GM23338 (cell line): ENCODE results near the gene NLRP14. TPM values are rescaled to one million over a fixed set of nuclear protein-coding genes. Genes with fewer than 3 reads are reported as not detected.

Experiments
- ATAC-seq: fragments of 200-7000 bp; cut with Tn5 transposase; 3 replicates; pipeline ENCODE4 v1.9.1; 2020
- DNase-seq: peaks from one replicate; pipeline ENCODE4 v3.0.0-alpha.2; 2015; ENCODE audit warnings: low spot score
- H2AFZ ChIP-seq: fragments of 200-600 bp; sonication (generic); 2 replicates; pipeline ENCODE4 v1.8.0; 2016; ENCODE audit warnings: antibody characterized with exemption, mild to moderate bottlenecking, moderate library complexity
- H3F3A ChIP-seq: fragments of 200-600 bp; sonication (generic); replicated peaks from 2 replicates; pipeline ENCODE4 v1.8.0; 2017; ENCODE audit warnings: antibody characterized with exemption, mixed run types, low read depth
- H3K27ac ChIP-seq: fragments of 200-600 bp; sonication (generic); 2 replicates; pipeline ENCODE4 v1.6.1; 2016; ENCODE audit warnings: low read depth
- H3K27me3 ChIP-seq: fragments of 200-600 bp; sonication (generic); 2 replicates; pipeline ENCODE4 v1.8.0; 2016; ENCODE audit warnings: mild to moderate bottlenecking, mixed run types, moderate library complexity; ENCODE audit not compliant: insufficient read depth
- H3K36me3 ChIP-seq: fragments of 200-600 bp; sonication (generic); 2 replicates; pipeline ENCODE4 v1.8.0; 2016; ENCODE audit warnings: mild to moderate bottlenecking; ENCODE audit not compliant: insufficient read depth
- H3K4me1 ChIP-seq: fragments of 200-600 bp; sonication (generic); 2 replicates; pipeline ENCODE4 v1.8.0; 2016; ENCODE audit warnings: mild to moderate bottlenecking, moderate library complexity; ENCODE audit not compliant: insufficient read depth
- H3K4me2 ChIP-seq: fragments of 200-600 bp; sonication (generic); 2 replicates; pipeline ENCODE4 v1.7.1; 2017; ENCODE audit warnings: mixed run types
- H3K4me3 ChIP-seq: fragments of 200-600 bp; sonication (generic); 2 replicates; pipeline ENCODE4 v1.6.1; 2016; ENCODE audit warnings: mixed run types
- H3K79me2 ChIP-seq: fragments of 200-600 bp; sonication (generic); replicated peaks from 2 replicates; pipeline ENCODE4 v1.8.0; 2017; ENCODE audit warnings: mild to moderate bottlenecking; ENCODE audit not compliant: insufficient read depth
- H3K9me2 ChIP-seq: fragments of 200-600 bp; sonication (generic); 2 replicates; pipeline ENCODE4 v1.8.0; 2017; ENCODE audit not compliant: insufficient read depth
- H4K20me1 ChIP-seq: fragments of 200-600 bp; sonication (generic); replicated peaks from 2 replicates; pipeline ENCODE4 v1.8.0; 2017; ENCODE audit warnings: mild to moderate bottlenecking; ENCODE audit not compliant: insufficient read depth
- H3K27ac Mint-ChIP-seq: 2 replicates; pipeline ENCODE4 v1.8.0; 2020; ENCODE audit warnings: inconsistent platforms, mild to moderate bottlenecking, moderate library complexity, mixed read lengths
- H3K27me3 Mint-ChIP-seq: 3 replicates; pipeline ENCODE4 v1.8.0; 2022; ENCODE audit warnings: low read depth, mild to moderate bottlenecking, moderate library complexity, mixed read lengths, inconsistent platforms; ENCODE audit not compliant: insufficient read depth, poor library complexity
- H3K36me3 Mint-ChIP-seq: 3 replicates; pipeline ENCODE4 v1.8.0; 2021; ENCODE audit warnings: low read depth, mild to moderate bottlenecking, inconsistent platforms, moderate library complexity, mixed read lengths
- H3K4me1 Mint-ChIP-seq: 3 replicates; pipeline ENCODE4 v1.8.0; 2020; ENCODE audit warnings: mild to moderate bottlenecking, inconsistent platforms, mixed read lengths
- H3K4me3 Mint-ChIP-seq: 3 replicates; pipeline ENCODE4 v1.8.0; 2021; ENCODE audit warnings: moderate library complexity, mild to moderate bottlenecking, inconsistent platforms, mixed read lengths
- H3K9me3 Mint-ChIP-seq: 3 replicates; pipeline ENCODE4 v1.8.0; 2020; ENCODE audit warnings: moderate library complexity, mild to moderate bottlenecking, inconsistent platforms, mixed read lengths
- CREB1 ChIP-seq: fragments of 250-450 bp; sonication (Bioruptor Pico); IDR thresholded peaks from 2 replicates; pipeline ENCODE4 v1.5.0; 2020; ENCODE audit warnings: low read depth, mild to moderate bottlenecking, moderate library complexity
- CTCF ChIP-seq, 2 experiments: fragments of 200-600 bp in 1 of 2; sonication (generic) in 1 of 2; conservative IDR thresholded peaks; 2 replicates each; pipeline versions ENCODE4 v1.5.1 to v1.6.1; 2016 to 2017; ENCODE audit warnings: antibody characterized with exemption in 2 of 2, low read depth in 2 of 2, mild to moderate bottlenecking in 2 of 2, moderate library complexity in 1 of 2
- ETS1 ChIP-seq: IDR thresholded peaks from 2 replicates; pipeline ENCODE4 v1.6.1; 2016; ENCODE audit warnings: antibody characterized with exemption
- EZH2 ChIP-seq: fragments of 200-600 bp; sonication (generic); IDR thresholded peaks from one replicate; pipeline ENCODE4 v1.8.0; 2017; ENCODE audit warnings: antibody characterized with exemption, mild to moderate bottlenecking, low read depth; ENCODE audit not compliant: unreplicated experiment
- EZH2phosphoT487 ChIP-seq: fragments of 200-600 bp; sonication (generic); IDR thresholded peaks from one replicate; pipeline ENCODE4 v1.8.1; 2018; ENCODE audit warnings: antibody characterized with exemption; ENCODE audit not compliant: unreplicated experiment
- JUNB ChIP-seq: IDR thresholded peaks from one replicate; pipeline ENCODE4 v1.6.1; 2016; ENCODE audit warnings: antibody characterized with exemption; ENCODE audit not compliant: unreplicated experiment
- NANOG ChIP-seq: IDR thresholded peaks from 2 replicates; pipeline ENCODE4 v1.6.1; 2016; ENCODE audit warnings: antibody characterized with exemption, borderline replicate concordance
- POLR2AphosphoS5 ChIP-seq: IDR thresholded peaks from 2 replicates; pipeline ENCODE4 v1.6.1; 2016; ENCODE audit warnings: antibody characterized with exemption, low read depth
- REST ChIP-seq: IDR thresholded peaks from one replicate; pipeline ENCODE4 v1.6.1; 2018; ENCODE audit warnings: antibody characterized with exemption; ENCODE audit not compliant: unreplicated experiment
- STAT1 ChIP-seq: IDR thresholded peaks from one replicate; pipeline ENCODE4 v1.6.1; 2016; ENCODE audit warnings: antibody characterized with exemption; ENCODE audit not compliant: unreplicated experiment
- ZNF114 ChIP-seq: fragments of 250-450 bp; sonication (Bioruptor Pico); IDR thresholded peaks from 2 replicates; pipeline ENCODE4 v1.5.0; 2020; ENCODE audit warnings: mild to moderate bottlenecking, moderate library complexity
- ZNF331 ChIP-seq: fragments of 250-450 bp; sonication (Bioruptor Pico); IDR thresholded peaks from 2 replicates; pipeline ENCODE4 v1.5.0; 2020; ENCODE audit warnings: low read depth, mild to moderate bottlenecking, moderate library complexity
- ZNF462 ChIP-seq: fragments of 250-450 bp; sonication (Bioruptor Pico); IDR thresholded peaks from 2 replicates; pipeline ENCODE4 v1.5.0; 2020; ENCODE audit warnings: mild to moderate bottlenecking, moderate library complexity
- polyA plus RNA-seq: library from polyadenylated mRNA; unstranded; fragments of >200 nt; fragmentation: Nextera tagmentation; extraction: Ambion mirVana; gene quantifications from 2 replicates; pipeline ENCODE4 v1.2.1, GENCODE V29; 2016
- total RNA-seq: library from RNA; depleted of rRNA; stranded (reverse); fragments of >200 nt; shearing (Covaris generic); gene quantifications from 2 replicates; pipeline ENCODE4 v1.2.3, GENCODE V29; 2014

NLRP14 gene
- total and polyA plus RNA-seq, 2 experiments from 2014 or later, result 0.10 TPM; not detected in 1

- Histone ChIP-seq H2AFZ (no peak overlapping the region), H3F3A (no peaks in the 10 kb centered on the region), H3K27ac (no peak overlapping the region), H3K4me2 (no peak overlapping the region), H3K4me1 (peaks cover 3% of the 10 kb centered on the region; the same call in 1 of the 2 replicates), H3K9me2 (no peaks in the 10 kb centered on the region; the same call in 1 of the 2 replicates), H3K27me3 (no peaks in the 10 kb centered on the region), H3K79me2 (no peaks in the 10 kb centered on the region), H3K4me3 (no peak overlapping the region), H4K20me1 (no peaks in the 10 kb centered on the region), H3K36me3 (peaks cover 13% of the 10 kb centered on the region)
- H3K27me3 Mint-ChIP-seq, result peaks cover 6% of the 10 kb centered on the region
- H3K9me3 Mint-ChIP-seq, result peaks cover 36% of the 10 kb centered on the region
- H3K36me3 Mint-ChIP-seq, result peaks cover 30% of the 10 kb centered on the region
- no peak overlapping the region for H3K4me3 Mint-ChIP-seq
- ATAC-seq (no peak), DNase-seq (no peak)
- TF ChIP-seq STAT1 (no peak), NANOG (no peak), CTCF (conservative IDR thresholded peaks at IDR 0.05; ENCODE audit: low read depth in 2 of 2) (no peak), EZH2phosphoT487 (no peak), JUNB (no peak), ZNF462 (CRISPR knock-in tag) (no peak), EZH2 (no peak), ETS1 (no peak), ZNF114 (CRISPR knock-in tag) (no peak), REST (no peak), ZNF331 (CRISPR knock-in tag) (no peak), POLR2AphosphoS5 (no peak), CREB1 (CRISPR knock-in tag) (no peak)
- H3K4me1 Mint-ChIP-seq, result peaks cover 6% of the 10 kb centered on the region; the same call in 2 of the 3 replicates
- no peak overlapping the region for H3K27ac Mint-ChIP-seq
These were observed 60.6 kb downstream of the NLRP14 start for GRCh38 chr11:7080900-7081299.
